GM10266 (cell line): ENCODE results near the gene SPRED2.

Experiments
- DNase-seq: peaks from one replicate; pipeline ENCODE4 v3.0.0; 2012; ENCODE audit errors: extremely low spot score
- CTCF ChIP-seq: IDR thresholded peaks from 2 replicates; pipeline ENCODE4 v1.5.1; 2012; ENCODE audit warnings: mild to moderate bottlenecking, low read depth; ENCODE audit not compliant: control insufficient read depth, insufficient read depth; ENCODE audit errors: missing control alignments

SPRED2 gene, protein sequence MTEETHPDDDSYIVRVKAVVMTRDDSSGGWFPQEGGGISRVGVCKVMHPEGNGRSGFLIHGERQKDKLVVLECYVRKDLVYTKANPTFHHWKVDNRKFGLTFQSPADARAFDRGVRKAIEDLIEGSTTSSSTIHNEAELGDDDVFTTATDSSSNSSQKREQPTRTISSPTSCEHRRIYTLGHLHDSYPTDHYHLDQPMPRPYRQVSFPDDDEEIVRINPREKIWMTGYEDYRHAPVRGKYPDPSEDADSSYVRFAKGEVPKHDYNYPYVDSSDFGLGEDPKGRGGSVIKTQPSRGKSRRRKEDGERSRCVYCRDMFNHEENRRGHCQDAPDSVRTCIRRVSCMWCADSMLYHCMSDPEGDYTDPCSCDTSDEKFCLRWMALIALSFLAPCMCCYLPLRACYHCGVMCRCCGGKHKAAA

GRCh38 chr2:65432227-65433190, at the start of gene SPRED2:
Gene SPRED2 (minus strand): TSS chr2:65432599. CDS start chr2:65431987, 612 bp downstream.
- DNase-seq = peak; percentile 81
- TF ChIP-seq CTCF = no peak

GRCh38 chr2:65481961-65482360, 49.6 kb upstream of the SPRED2 start:
- TF ChIP-seq CTCF = no peak
- DNase-seq = no peak

- TF ChIP-seq CTCF = no peak
- DNase-seq = no peak
Observed at GRCh38 chr2:65479524-65479923, 47.1 kb upstream of the SPRED2 start.

GRCh38 chr2:65478498-65479135, 46.2 kb upstream of the SPRED2 start:
- DNase-seq = no peak
- TF ChIP-seq CTCF = no peak

DNA sequence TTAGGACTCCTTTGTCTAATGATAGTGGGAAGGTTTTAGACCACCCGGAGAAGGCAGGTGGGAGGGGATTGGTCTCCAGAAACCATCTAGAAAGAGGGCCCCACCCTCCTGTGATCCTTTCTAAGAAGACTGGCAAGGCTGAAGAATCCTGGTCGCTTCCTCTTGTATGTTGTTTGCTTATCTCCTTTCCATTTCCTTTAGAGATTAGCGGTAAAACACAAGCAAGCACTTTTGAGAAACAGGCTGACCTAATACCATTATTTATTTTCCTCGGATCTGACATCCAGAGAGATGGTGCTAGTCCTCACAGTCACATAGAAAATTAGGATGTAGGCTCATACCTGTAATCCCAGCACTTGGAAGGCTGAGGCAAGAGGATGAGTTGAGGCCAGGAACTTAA, 45.2 kb upstream of the SPRED2 start:
- no peak for TF ChIP-seq CTCF
- no peak for DNase-seq

DNA sequence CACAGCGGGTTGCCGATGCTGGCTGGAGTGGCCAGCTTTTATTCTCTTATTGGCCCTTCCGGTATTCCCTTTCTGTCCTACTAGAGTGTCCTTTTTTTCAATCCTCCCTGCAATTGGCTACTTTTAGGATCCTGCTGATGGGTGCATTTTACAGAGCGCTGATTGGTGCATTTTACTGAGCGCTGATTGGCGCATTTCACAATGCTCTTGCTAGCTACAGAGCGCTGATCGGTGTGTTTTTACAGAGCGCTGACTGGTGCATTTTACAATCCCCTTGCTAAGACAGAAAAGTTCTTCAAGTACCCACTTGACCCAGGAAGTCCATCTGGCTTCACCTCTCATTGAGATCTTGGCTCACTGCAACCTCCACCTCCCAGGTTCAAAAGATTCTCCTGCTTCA, 44.4 kb upstream of the SPRED2 start:
- TF ChIP-seq CTCF = no peak
- DNase-seq = no peak
